Measurements from ENCODE around the gene TPK1. TPM values are rescaled to one million over a fixed set of nuclear protein-coding genes. Genes with fewer than 3 reads are reported as not detected.
"Not testable (repeated sequence)": the region's sequence is repeated elsewhere in the genome, so short reads cannot be mapped to it uniquely, and the experiment has no call there.

Gene TPK1
- polyA plus RNA-seq, 4 donors = 8.3 to 16.3 (median 9.2) TPM

DNA sequence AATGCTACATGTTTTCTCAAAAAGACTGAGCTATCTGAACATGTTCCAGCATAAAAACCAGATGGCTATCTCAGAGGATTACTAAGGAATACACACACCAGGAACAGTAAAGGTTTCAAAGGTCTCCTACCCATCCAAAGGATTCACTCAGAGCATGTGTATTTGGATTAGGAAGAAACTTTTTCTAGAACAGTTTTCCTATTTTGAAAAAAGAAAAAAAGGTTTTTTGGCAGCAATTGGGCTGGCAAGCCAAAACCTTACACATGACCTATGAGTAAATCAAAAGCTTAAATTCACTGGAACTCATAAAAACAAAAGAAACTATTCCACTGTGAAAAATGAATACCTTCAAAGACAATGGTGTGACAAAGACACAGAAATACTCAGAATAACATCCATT is 9.6 kb downstream of the TPK1 start:
- DNase-seq (ENCODE audit: low read depth in 4 of 4, low spot score in 3 of 4) = no peak

DNA sequence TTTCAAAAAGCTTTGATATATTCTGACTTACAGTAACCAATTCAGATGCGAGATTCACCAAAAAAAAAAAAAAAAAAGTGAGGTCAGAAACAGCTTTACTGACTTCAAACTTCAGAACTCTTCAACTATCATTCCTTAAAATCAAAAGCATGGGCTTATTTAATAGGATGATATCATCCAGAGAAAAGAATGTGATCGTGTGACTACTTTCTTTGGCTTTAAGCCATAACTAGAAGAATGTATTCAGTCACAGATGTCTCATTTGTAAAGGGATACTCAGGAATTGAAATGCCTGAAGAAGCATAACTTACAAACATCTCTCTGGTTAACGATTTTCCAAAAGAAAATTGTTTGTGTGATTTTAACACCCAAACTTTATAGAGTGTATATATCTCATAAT is 11.5 kb downstream of the TPK1 start:
- DNase-seq (ENCODE audit: low read depth in 4 of 4, low spot score in 3 of 4) = peak in 1 of 4 donors; percentile 12

- DNase-seq (ENCODE audit: low read depth in 4 of 4, low spot score in 3 of 4) = no peak
Measured at GRCh38 chr7:144822223-144822622, 13.6 kb downstream of the TPK1 start.

DNA sequence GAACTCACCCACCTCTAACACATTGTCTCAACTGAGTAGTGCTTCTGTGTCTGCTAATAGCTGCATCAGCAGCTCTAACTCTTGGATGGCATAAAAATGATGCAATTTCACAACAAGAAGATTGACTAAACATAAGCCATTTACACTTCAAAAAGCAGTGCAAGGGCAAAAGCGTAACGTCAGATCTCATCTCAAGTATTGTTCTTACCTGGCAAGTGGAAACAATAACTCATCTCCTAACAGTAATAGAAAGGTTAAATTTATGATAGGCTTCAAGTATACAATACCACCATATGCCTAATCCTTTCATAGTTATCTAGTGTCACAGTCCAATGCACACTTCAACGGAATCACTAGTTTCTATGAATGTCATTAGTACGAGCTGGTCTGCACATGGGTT is 14.8 kb downstream of the TPK1 start:
- no peak for DNase-seq (ENCODE audit: low read depth in 4 of 4, low spot score in 3 of 4)

DNA sequence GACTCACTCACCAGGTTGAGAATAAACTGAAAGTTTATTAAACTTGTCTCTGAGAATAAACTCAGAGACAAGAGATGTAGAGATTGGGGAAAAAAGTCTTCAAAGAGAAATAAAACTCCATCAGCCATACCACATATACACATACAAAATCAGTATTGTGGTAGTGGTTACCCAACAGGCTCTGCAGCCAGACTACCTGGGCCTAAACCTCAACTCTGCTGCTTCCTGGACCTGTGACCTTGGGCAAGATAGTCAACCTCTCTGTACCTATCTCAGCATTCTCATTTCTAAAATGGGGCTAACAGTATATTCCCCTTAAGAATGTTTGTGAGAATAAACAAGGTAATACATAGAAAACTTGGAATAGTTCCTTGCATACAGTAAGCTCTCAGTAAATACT is 15.3 kb downstream of the TPK1 start:
- DNase-seq (ENCODE audit: low read depth in 4 of 4, low spot score in 3 of 4) = no peak

GRCh38 chr7:144819566-144819965 is 16.3 kb downstream of the TPK1 start:
- DNase-seq (ENCODE audit: low read depth in 4 of 4, low spot score in 3 of 4) = no peak

- DNase-seq (ENCODE audit: low read depth in 4 of 4, low spot score in 3 of 4) = no peak
Measured at GRCh38 chr7:144818511-144818910, 17.3 kb downstream of the TPK1 start.

- DNase-seq (ENCODE audit: low read depth in 4 of 4, low spot score in 3 of 4) = no peak
Measured at GRCh38 chr7:144817001-144817400, 18.9 kb downstream of the TPK1 start.

GRCh38 chr7:144814299-144814698 is 21.6 kb downstream of the TPK1 start:
- no peak for DNase-seq (ENCODE audit: low read depth in 4 of 4, low spot score in 3 of 4)

DNA sequence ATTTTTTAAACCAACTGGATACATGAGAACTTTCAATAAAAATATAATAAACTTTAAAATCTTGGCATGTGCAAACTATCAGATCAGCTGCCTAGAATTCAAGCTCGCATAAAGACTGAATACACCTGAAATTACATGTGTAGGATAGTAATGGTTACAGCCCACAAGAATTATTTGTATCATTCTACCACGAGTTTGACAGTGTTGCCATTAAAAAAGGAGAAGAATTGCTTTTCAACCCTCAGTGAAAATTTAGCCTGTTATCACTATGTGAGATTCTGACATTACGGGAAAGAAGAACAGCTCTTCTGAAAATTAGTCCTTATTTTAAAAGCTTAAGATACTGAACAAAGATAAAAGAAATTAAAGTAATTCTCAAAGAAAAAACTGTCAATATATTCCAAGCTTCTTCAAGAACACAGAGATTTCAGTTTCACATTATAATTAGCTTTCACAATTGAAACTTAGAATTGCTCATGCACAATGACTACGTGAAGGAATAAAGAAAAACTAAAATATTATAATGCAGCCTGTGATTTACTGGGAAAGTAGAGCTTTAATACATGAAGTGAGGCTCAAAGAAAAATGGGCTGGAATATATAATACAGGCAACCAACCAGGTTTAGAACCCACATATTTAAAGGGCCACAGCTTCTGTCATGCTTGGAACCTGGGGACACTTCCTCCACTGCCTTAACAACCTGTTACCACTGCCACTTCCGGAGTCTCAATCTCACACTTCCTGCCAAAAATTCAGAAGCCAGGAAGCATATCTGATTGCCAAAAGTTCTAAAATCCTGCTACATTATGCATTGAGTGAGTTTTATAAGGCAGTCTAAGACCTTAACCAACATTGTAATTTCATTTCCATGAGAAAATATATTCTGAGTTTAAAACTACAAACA is 23.2 kb downstream of the TPK1 start:
- DNase-seq (ENCODE audit: low read depth in 4 of 4, low spot score in 3 of 4) = no peak

DNA sequence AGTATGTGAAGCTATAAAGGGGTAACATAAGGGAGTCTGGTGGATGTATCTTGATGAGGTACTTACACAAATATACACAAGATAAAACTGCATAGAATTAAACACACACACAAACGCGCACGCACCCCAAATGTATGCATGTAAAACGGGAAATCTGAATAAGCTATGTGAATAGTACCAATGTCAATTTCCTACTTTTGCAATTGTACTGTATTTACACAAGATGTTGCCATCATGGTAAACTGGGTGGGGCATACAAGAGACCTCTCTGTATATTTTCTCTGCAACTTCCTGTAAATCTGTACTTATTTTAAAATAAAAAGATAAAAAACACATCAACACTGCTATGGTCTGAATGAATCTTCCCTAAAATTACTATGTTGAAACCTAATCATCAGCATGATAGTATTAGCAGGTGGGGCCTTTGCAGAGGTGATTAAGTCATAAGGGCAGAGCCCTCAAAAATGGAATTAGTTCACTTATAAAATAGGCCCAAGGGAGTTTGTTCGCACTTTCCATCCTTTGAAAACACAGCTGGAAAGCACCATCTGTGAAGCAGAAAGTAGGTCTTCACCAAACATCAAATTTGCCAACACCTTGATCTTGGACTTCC is 30.1 kb downstream of the TPK1 start:
- no peak for DNase-seq (ENCODE audit: low read depth in 4 of 4, low spot score in 3 of 4)

DNA sequence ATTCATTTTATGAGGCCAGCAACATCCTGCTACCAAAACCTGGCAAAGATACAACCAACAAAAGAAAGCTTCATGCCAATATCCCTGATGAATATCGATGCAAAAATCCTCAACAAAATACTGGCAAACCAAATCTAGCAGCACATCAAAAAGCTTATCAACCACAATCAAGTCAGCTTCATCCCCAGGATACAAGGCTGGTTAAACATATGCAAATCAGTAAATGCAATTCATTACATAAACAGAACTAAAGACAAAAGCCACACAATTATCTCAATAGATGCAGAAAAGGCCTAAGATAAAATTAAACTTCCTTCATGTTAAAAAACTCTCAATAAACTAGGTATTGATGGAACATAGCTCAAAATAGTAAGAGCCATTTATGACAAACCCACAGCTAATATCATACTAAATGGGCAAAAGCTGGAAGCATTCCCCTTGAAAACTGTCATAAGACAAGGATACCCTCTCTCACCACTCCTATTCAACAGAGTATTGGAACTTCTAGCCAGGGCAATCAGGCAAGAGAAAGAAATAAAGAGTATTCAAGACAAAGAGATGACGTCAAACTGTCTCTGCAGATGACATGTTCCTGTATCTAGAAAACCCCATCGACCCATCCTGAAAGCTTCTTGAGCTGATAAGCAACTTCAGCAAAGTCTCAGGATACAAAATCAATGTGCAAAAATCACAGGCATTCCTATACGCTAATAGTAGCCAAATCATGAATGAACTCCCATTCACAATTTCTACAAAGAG is 35.0 kb downstream of the TPK1 start:
- not testable (repeated sequence) for DNase-seq (ENCODE audit: low read depth in 4 of 4, low spot score in 3 of 4)

GRCh38 chr7:144796919-144797318 is 38.9 kb downstream of the TPK1 start:
- no peak for DNase-seq (ENCODE audit: low read depth in 4 of 4, low spot score in 3 of 4)

DNA sequence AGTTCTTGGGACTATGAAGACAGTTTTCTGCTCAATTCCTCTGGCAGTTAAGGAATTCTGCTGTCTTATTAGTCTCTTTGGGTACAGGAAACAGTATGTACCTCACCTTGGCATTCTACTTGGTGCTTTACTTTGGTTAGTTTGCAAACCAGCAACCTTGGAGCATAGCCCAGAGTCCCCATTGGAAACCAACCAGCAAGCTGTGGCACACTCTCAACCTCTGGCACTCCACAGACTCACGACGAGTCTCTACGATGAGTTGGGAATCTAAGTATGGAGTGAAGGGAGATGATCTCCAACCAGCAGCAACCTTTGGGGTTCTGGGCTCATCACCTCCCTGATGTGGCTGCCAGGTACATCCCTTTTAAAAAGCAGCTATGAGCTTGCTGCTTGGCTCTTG is 43.8 kb downstream of the TPK1 start:
- no peak for DNase-seq (ENCODE audit: low read depth in 4 of 4, low spot score in 3 of 4)

GRCh38 chr7:144791488-144791887 is 44.4 kb downstream of the TPK1 start:
- DNase-seq (ENCODE audit: low read depth in 4 of 4, low spot score in 3 of 4) = no peak

- DNase-seq (ENCODE audit: low read depth in 4 of 4, low spot score in 3 of 4) = no peak
Measured at GRCh38 chr7:144787127-144787526, 48.7 kb downstream of the TPK1 start.

DNA sequence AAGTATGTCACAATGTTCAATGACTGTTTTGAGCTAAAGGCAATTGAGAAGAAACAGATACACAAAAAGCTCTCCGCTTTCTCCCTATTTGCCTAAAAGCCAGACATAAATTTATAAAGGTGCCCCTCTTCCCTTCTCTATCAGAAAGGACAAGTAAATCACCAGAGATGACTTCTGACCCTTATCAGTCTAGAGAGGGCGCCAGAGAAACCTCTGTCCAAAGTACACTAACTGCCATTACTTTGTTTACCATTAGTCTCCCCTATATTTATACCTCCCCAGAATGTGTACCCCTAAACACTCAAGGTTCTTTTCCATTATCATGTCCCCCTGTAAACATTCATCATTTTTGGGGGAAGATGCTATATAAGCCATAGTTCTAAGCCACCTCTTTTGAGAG is 49.3 kb downstream of the TPK1 start:
- no peak for DNase-seq (ENCODE audit: low read depth in 4 of 4, low spot score in 3 of 4)

- DNase-seq (ENCODE audit: low read depth in 4 of 4, low spot score in 3 of 4) = no peak
Measured at GRCh38 chr7:144786079-144786478, 49.8 kb downstream of the TPK1 start.

GRCh38 chr7:144785521-144785920 is 50.3 kb downstream of the TPK1 start:
- no peak for DNase-seq (ENCODE audit: low read depth in 4 of 4, low spot score in 3 of 4)

DNA sequence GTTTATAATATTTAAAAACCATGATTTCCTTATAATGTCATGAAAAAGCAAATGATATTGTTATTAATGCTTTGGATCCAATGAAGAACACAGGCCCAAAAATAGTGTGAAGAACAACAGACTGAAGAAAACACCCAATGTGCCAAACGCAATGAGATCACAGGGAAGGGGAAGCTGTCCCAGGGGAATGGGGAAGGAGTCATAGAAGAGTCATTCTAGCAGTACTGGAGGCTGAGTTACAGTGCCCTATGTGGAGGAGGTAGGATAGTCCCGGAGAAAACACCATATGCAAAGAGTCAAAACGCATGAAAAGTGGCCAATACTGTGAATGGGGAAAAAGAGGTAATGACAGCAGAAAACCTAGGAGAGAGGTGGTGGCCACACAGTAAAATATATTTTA is 50.9 kb downstream of the TPK1 start:
- DNase-seq (ENCODE audit: low read depth in 4 of 4, low spot score in 3 of 4) = no peak

DNA sequence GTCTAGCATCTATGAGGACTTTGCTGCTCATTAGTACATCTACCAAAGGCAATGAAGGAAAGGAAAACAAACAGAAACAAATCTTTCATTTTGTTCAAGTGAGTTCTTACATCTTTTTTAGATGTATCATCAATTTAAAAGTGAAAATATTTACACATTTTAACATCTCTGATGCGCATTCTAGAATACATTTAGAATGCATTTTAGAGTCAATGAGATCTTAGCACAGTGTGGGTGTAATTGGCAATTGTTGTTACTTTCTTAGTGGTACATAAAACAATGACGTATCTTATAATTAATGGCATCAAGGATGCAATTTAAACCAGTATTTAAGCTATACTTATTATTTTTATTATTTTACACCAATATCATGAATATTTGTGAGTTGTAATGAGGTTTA is 51.4 kb downstream of the TPK1 start:
- DNase-seq (ENCODE audit: low read depth in 4 of 4, low spot score in 3 of 4) = no peak

GRCh38 chr7:144782883-144783282 is 53.0 kb downstream of the TPK1 start:
- DNase-seq (ENCODE audit: low read depth in 4 of 4, low spot score in 3 of 4) = no peak
